DND-41 (cell line): Measurements from ENCODE around the gene SSX2IP.

Experiments
- EZH2 ChIP-seq: IDR thresholded peaks from 3 replicates; pipeline ENCODE4 v1.6.1; 2012; ENCODE audit warnings: borderline replicate concordance, low read depth, mild to moderate bottlenecking, moderate library complexity, low read length, inconsistent platforms; ENCODE audit not compliant: severe bottlenecking
- TF ChIP-seq, protein P1 (sequence below): IDR thresholded peaks from 2 replicates; pipeline ENCODE4 v1.5.1; 2012; ENCODE audit warnings: borderline replicate concordance, low read length, moderate library complexity, mild to moderate bottlenecking; ENCODE audit not compliant: poor library complexity, severe bottlenecking; ENCODE audit errors: extremely low read depth

DNA sequence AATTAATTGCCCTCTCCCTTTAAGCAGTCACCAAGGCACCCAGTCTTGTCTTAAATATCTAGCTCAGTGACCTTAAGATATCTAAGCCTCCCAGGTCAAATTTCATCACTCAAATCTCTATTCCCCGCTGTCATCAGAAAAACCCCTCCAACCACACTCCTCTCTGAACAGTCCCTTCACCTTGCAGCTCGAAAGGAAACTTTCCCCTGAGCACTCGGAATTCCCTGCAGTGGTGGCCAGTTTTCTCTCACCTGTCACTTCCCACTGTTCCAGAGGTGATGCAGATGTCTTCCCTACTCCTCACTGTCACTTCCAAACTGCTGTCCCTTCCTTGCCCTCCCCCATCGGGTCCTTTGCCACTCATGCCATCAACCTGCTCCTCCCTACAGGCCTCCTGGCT lies 15.3 kb upstream of the SSX2IP start:
- TF ChIP-seq, protein P1, sequence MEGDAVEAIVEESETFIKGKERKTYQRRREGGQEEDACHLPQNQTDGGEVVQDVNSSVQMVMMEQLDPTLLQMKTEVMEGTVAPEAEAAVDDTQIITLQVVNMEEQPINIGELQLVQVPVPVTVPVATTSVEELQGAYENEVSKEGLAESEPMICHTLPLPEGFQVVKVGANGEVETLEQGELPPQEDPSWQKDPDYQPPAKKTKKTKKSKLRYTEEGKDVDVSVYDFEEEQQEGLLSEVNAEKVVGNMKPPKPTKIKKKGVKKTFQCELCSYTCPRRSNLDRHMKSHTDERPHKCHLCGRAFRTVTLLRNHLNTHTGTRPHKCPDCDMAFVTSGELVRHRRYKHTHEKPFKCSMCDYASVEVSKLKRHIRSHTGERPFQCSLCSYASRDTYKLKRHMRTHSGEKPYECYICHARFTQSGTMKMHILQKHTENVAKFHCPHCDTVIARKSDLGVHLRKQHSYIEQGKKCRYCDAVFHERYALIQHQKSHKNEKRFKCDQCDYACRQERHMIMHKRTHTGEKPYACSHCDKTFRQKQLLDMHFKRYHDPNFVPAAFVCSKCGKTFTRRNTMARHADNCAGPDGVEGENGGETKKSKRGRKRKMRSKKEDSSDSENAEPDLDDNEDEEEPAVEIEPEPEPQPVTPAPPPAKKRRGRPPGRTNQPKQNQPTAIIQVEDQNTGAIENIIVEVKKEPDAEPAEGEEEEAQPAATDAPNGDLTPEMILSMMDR: no peak
- no peak for TF ChIP-seq EZH2
